ENCODE data around the gene CERK.

GRCh38 chr22:46727813-46728364, 10.2 kb downstream of the CERK start:
- TF ChIP-seq PTBP1 (IDR thresholded peaks at IDR 0.05; ENCODE audit: low read depth, low read length) (no peak), ARNT (IDR thresholded peaks at IDR 0.05) (no peak), MYC (IDR thresholded peaks at IDR 0.05; ENCODE audit: low read depth, low read length) (no peak), MYC (CRISPR knock-in tag; IDR thresholded peaks at IDR 0.05; ENCODE audit: borderline replicate concordance, low read depth) (no peak), ESRRA (IDR thresholded peaks at IDR 0.05; ENCODE audit: borderline replicate concordance, low read depth) (no peak), YY1 (IDR thresholded peaks at IDR 0.05; ENCODE audit: borderline replicate concordance in 1 of 3, control insufficient read depth in 1 of 3, extremely low read depth in 1 of 3, insufficient read depth in 3 of 3, insufficient read length in 1 of 3, insufficient replicate concordance in 2 of 3, low read depth in 1 of 3, low read length in 2 of 3) (no peak), ZNF224 (CRISPR knock-in tag; IDR thresholded peaks at IDR 0.05) (no peak), MAZ (CRISPR knock-in tag; conservative IDR thresholded peaks at IDR 0.05 in 1 of 2, IDR thresholded peaks at IDR 0.05 in 1 of 2) (no peak), MAX (CRISPR knock-in tag; IDR thresholded peaks at IDR 0.05) (no peak), POLR2A (conservative IDR thresholded peaks at IDR 0.05) (no peak), HDAC2 (IDR thresholded peaks at IDR 0.05) (no peak), ZNF764 (CRISPR knock-in tag; IDR thresholded peaks at IDR 0.05; ENCODE audit: low read depth) (no peak), SMAD1 (IDR thresholded peaks at IDR 0.05; ENCODE audit: low read depth, low read length, partially characterized antibody) (no peak)
- TF ChIP-seq, protein P1, sequence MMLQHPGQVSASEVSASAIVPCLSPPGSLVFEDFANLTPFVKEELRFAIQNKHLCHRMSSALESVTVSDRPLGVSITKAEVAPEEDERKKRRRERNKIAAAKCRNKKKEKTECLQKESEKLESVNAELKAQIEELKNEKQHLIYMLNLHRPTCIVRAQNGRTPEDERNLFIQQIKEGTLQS (IDR thresholded peaks at IDR 0.05): no peak
- TF ChIP-seq, protein P1 (CRISPR knock-in tag; conservative IDR thresholded peaks at IDR 0.05): no peak
